K562 (cell line): ENCODE data around the gene HIPK1. TPM values are rescaled to one million over a fixed set of nuclear protein-coding genes. Genes with fewer than 3 reads are reported as not detected.

ENCODE experiments used
- BRD4 ChIP-seq: fragments of 200-600 bp; sonication (generic); IDR thresholded peaks from 2 replicates; pipeline ENCODE4 v1.6.1; 2017; ENCODE audit warnings: inconsistent platforms
- CCAR2 ChIP-seq: fragments of 200-400 bp; formaldehyde crosslinking; IDR thresholded peaks from 2 replicates; pipeline ENCODE4 v1.6.1; 2017; ENCODE audit warnings: mild to moderate bottlenecking, low read depth, low read length
- CEBPB ChIP-seq: fragments of 450-650 bp; IDR thresholded peaks from 2 replicates; pipeline ENCODE4 v1.6.1; 2016; ENCODE audit warnings: missing genetic modification characterization, missing compliant biosample characterization
- CTBP1 ChIP-seq: fragments of 450-650 bp; IDR thresholded peaks from 2 replicates; pipeline ENCODE4 v1.6.1; 2016; ENCODE audit warnings: borderline replicate concordance
- ELF4 ChIP-seq: fragments of 450-650 bp; formaldehyde crosslinking; IDR thresholded peaks from 2 replicates; pipeline ENCODE4 v1.4.0; 2022; ENCODE audit warnings: missing genetic modification characterization
- ERF ChIP-seq: fragments of 450-650 bp; formaldehyde crosslinking; IDR thresholded peaks from 2 replicates; pipeline ENCODE4 v1.4.0; 2020; ENCODE audit warnings: mild to moderate bottlenecking, mixed read lengths
- FOXK2 ChIP-seq, 2 experiments: fragments of 450-650 bp; IDR thresholded peaks in 1 of 2; conservative IDR thresholded peaks in 1 of 2; 2 replicates each; pipeline ENCODE4 v1.6.1; 2016; ENCODE audit warnings: low read depth in 2 of 2, mild to moderate bottlenecking in 1 of 2
- IRF2 ChIP-seq: sonication (generic); formaldehyde crosslinking; IDR thresholded peaks from 2 replicates; pipeline ENCODE4 v1.8.1; 2022; ENCODE audit warnings: mild to moderate bottlenecking, missing genetic modification reagents
- KDM5B ChIP-seq: fragments of 200-600 bp; sonication (generic); IDR thresholded peaks from 2 replicates; pipeline ENCODE4 v1.6.1; 2012; ENCODE audit warnings: low read depth, mild to moderate bottlenecking, moderate library complexity, low read length, control low read depth, inconsistent platforms; ENCODE audit not compliant: insufficient replicate concordance
- NCOA4 ChIP-seq: fragments of 450-650 bp; IDR thresholded peaks from 2 replicates; pipeline ENCODE4 v1.6.1; 2018; ENCODE audit warnings: mild to moderate bottlenecking; ENCODE audit not compliant: partially characterized antibody
- PHF8 ChIP-seq: fragments of 200-600 bp; sonication (generic); IDR thresholded peaks from 2 replicates; pipeline ENCODE4 v1.6.1; 2012; ENCODE audit warnings: mixed run types, mild to moderate bottlenecking, inconsistent platforms, low read length, moderate library complexity, borderline replicate concordance
- PKNOX1 ChIP-seq: fragments of 450-650 bp; IDR thresholded peaks from 2 replicates; pipeline ENCODE4 v1.6.1; 2016
- POLR2AphosphoS5 ChIP-seq: IDR thresholded peaks from 2 replicates; pipeline ENCODE4 v1.6.1; 2011; ENCODE audit warnings: mild to moderate bottlenecking, low read depth, low read length, moderate library complexity; ENCODE audit not compliant: control insufficient read depth, insufficient read depth
- SFPQ ChIP-seq: fragments of 200-400 bp; formaldehyde crosslinking; IDR thresholded peaks from 2 replicates; pipeline ENCODE4 v1.6.1; 2017; ENCODE audit warnings: mild to moderate bottlenecking, low read depth, low read length, moderate library complexity
- SMAD3 ChIP-seq: fragments of 450-650 bp; formaldehyde crosslinking; conservative IDR thresholded peaks from 2 replicates; pipeline ENCODE4 v1.4.0; 2020; ENCODE audit warnings: mild to moderate bottlenecking
- TOE1 ChIP-seq, 2 experiments: fragments of 450-650 bp in 1 of 2; sonication (generic) in 1 of 2; formaldehyde crosslinking in 1 of 2; IDR thresholded peaks; 2 replicates each; pipeline versions ENCODE4 v1.7.1 to v1.8.0; 2016 to 2022; ENCODE audit warnings: borderline replicate concordance in 2 of 2, mild to moderate bottlenecking in 2 of 2, antibody characterized with exemption in 1 of 2, inconsistent platforms in 1 of 2, low read depth in 1 of 2, missing genetic modification reagents in 1 of 2, moderate library complexity in 1 of 2
- ZFP30 ChIP-seq: fragments of 250-450 bp; sonication (Bioruptor Pico); IDR thresholded peaks from 2 replicates; pipeline ENCODE4 v1.8.0; 2022; ENCODE audit warnings: moderate library complexity, mild to moderate bottlenecking, inconsistent platforms, borderline replicate concordance
- ZFX ChIP-seq: sonication (generic); formaldehyde crosslinking; IDR thresholded peaks from 2 replicates; pipeline ENCODE4 v1.8.0; 2022; ENCODE audit warnings: mild to moderate bottlenecking, missing genetic modification reagents, moderate library complexity
- ZNF134 ChIP-seq: fragments of 250-450 bp; sonication (Bioruptor Pico); conservative IDR thresholded peaks from 2 replicates; pipeline ENCODE4 v1.4.0; 2020
- ZNF408 ChIP-seq: fragments of 250-450 bp; sonication (Bioruptor Pico); IDR thresholded peaks from 2 replicates; pipeline ENCODE4 v1.4.0; 2020; ENCODE audit warnings: low read depth, mild to moderate bottlenecking, moderate library complexity
- ZNF583 ChIP-seq: fragments of 250-450 bp; sonication (Bioruptor Pico); IDR thresholded peaks from 2 replicates; pipeline ENCODE4 v1.4.0; 2020
- ZNF740 ChIP-seq, 3 experiments: fragments of 200-800 bp in 1 of 3; sonication (Bioruptor generic) in 1 of 3; sonication (generic) in 1 of 3; formaldehyde crosslinking in 1 of 3; IDR thresholded peaks; 2 replicates each; pipeline versions ENCODE4 v1.6.1 to v1.8.0; 2016 to 2022; ENCODE audit warnings: mild to moderate bottlenecking in 2 of 3, missing compliant biosample characterization in 2 of 3, missing genetic modification characterization in 2 of 3, missing genetic modification reagents in 1 of 3
- ZNF766 ChIP-seq: fragments of 200-800 bp; sonication (Bioruptor generic); conservative IDR thresholded peaks from 2 replicates; pipeline ENCODE4 v1.6.1; 2016; ENCODE audit warnings: missing genetic modification characterization, missing compliant biosample characterization
- polyA plus RNA-seq, 8 experiments: library from polyadenylated mRNA; depleted of rRNA in 4 of 8; stranded (reverse) in 5 of 8; unstranded in 3 of 8; fragments of >200 nt; fragmentation: Nextera tagmentation in 2 of 8; fragmentation: Illumina TruSeq in 1 of 8; extraction: Ambion mirVana in 2 of 8; extraction: Trizol in 1 of 8; gene quantifications; 2 replicates each; pipeline versions ENCODE4 v1.2.1 to v1.2.3, GENCODE V29; 2011 to 2014; ENCODE audit warnings: inconsistent platforms in 1 of 8, missing spikeins in 1 of 8
- total RNA-seq, 7 experiments: library from RNA; depleted of rRNA in 6 of 7; stranded (reverse); fragments of >200 nt in 6 of 7; fragmentation: Illumina TruSeq in 2 of 7; extraction: Trizol in 2 of 7; gene quantifications; 2 replicates each; pipeline versions ENCODE4 v1.2.1 to v1.2.3, GENCODE V29; 2011 to 2021; ENCODE audit warnings: low replicate concordance in 1 of 7

HIPK1 gene
- total and polyA plus RNA-seq, 9 of the 15 experiments (the other 6 are each of a cell fraction or from before 2014, with no cell fraction given): 10.0 to 57.9 (median 29.6) TPM

- no peak for TF ChIP-seq IRF2 (CRISPR knock-in tag)
- TF ChIP-seq ELF4 (CRISPR knock-in tag): 0 out of 2 replicates have a peak, but pooled peaks have one; percentile 8
- TF ChIP-seq ZNF583: 0 out of 2 replicates have a peak, but pooled peaks have one; percentile 12
- TF ChIP-seq ZNF766 (CRISPR knock-in tag): peak; percentile 56; the same call in 1 of the 2 replicates
- no peak for TF ChIP-seq CTBP1
- TF ChIP-seq FOXK2 (conservative IDR thresholded peaks at IDR 0.05 in 1 of 2, IDR thresholded peaks at IDR 0.05 in 1 of 2; ENCODE audit: low read depth in 2 of 2): peak in 1 of 2 experiments; percentile 47; a peak in 2 of 4 replicates
- TF ChIP-seq NCOA4: no peak
- no peak for TF ChIP-seq BRD4
- no peak for TF ChIP-seq ZNF740 (CRISPR knock-in tag; IDR thresholded peaks at IDR 0.05)
- no peak for TF ChIP-seq ZNF740 (tag; IDR thresholded peaks at IDR 0.05)
- no peak for TF ChIP-seq CEBPB
- 0 out of 2 replicates have a peak, but pooled peaks have one; percentile 40 for TF ChIP-seq ZFP30 (CRISPR knock-in tag)
- TF ChIP-seq TOE1 (IDR thresholded peaks at IDR 0.05; ENCODE audit: borderline replicate concordance): no peak
- no peak for TF ChIP-seq TOE1 (CRISPR knock-in tag; IDR thresholded peaks at IDR 0.05; ENCODE audit: borderline replicate concordance, low read depth)
- TF ChIP-seq ZFX (CRISPR knock-in tag): no peak
- TF ChIP-seq SFPQ: no peak
- no peak for TF ChIP-seq SMAD3 (CRISPR knock-in tag)
- TF ChIP-seq PHF8: no peak
- no peak for TF ChIP-seq KDM5B
- no peak for TF ChIP-seq ZNF134 (CRISPR knock-in tag)
- no peak for TF ChIP-seq ZNF408 (CRISPR knock-in tag)
- TF ChIP-seq CCAR2: no peak
- TF ChIP-seq POLR2AphosphoS5: no peak
- TF ChIP-seq PKNOX1: peak; percentile 72
- TF ChIP-seq ERF (CRISPR knock-in tag): peak; percentile 10; the same call in 1 of the 2 replicates
Measured at GRCh38 chr1:113928187-113928930, 765 bp upstream of the HIPK1 start (continued).
